Epithelial cell of prostate (primary cell): ENCODE data around the gene TRIM29.
"Not testable (repeated sequence)": the region's sequence is repeated elsewhere in the genome, so short reads cannot be mapped to it uniquely, and the experiment has no call there.

Experiments used
- DNase-seq: peaks from one replicate; pipeline ENCODE4 v3.0.0-alpha.2; 2011; ENCODE audit warnings: low read depth, low spot score
- H3K27ac ChIP-seq: fragments of 450-650 bp; 2 replicates; pipeline ENCODE4 v1.5.1; 2017; ENCODE audit warnings: mild to moderate bottlenecking

TRIM29 gene, protein sequence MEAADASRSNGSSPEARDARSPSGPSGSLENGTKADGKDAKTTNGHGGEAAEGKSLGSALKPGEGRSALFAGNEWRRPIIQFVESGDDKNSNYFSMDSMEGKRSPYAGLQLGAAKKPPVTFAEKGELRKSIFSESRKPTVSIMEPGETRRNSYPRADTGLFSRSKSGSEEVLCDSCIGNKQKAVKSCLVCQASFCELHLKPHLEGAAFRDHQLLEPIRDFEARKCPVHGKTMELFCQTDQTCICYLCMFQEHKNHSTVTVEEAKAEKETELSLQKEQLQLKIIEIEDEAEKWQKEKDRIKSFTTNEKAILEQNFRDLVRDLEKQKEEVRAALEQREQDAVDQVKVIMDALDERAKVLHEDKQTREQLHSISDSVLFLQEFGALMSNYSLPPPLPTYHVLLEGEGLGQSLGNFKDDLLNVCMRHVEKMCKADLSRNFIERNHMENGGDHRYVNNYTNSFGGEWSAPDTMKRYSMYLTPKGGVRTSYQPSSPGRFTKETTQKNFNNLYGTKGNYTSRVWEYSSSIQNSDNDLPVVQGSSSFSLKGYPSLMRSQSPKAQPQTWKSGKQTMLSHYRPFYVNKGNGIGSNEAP

GRCh38 chr11:120137611-120138521 is at the start of gene TRIM29:
TSS of gene TRIM29 (minus strand) at chr11:120138113. CDS start at chr11:120138031, 82 bp downstream.
- H3K27ac ChIP-seq, result peak within 1 kb of the TSS; percentile 95
- DNase-seq, result peak; percentile 90

DNA sequence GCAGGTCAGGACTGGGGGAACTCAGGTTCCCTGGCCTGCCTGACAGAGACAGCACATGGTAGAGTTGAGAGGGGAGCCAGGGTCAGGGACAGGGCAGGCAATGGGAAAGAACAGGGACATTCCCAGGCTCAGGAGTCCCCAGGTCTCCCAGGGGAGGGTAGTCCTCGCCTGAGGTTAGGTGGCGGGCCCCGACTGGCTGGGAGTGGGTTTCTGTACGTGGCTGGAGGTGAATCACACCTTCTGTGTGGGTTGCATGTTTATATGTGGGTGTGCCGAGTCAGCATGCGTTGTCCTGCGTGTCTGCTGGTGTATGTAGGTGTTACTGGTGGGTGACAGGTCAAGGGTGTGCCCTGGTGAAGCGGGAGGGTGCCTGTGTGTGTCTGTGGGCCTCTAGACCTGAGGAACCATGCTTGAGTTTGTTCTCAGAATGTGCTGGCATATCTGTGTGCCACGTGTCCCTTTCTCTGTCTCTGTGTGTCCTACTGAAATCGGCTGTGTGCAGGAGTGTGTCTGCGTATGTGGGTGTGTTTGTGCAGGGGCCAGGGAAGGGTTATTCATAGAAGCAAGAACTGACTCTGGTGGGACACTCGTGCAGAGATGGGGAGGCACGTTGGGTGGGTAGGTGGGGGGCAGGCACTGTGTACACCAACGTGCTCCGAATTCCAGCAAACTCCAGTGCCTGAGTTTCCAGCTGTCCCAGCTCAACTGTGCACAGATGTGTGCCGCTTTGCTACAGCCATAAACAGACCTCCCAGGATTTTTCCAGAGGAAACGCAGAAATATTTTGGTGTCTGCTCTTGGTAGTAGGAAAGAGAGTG is 49.1 kb upstream of the TRIM29 start:
- H3K27ac ChIP-seq, result no peak overlapping the region
- DNase-seq, result peak; percentile 91

DNA sequence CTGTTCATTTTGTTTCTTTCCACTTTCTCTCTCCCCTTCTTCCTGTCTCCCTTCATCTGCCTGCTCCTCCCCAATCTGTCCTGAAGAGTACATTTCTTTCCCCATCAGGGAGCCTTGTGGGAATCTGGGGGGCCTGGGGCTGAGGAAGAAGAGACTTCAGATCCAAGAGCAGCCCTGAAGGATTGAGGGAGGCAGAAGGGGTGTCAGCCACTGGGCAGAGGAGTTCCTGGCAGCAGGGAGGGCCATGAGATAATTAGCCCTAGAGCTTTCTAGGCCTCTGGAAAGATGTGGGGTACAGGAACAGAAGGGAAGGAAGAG is 48.5 kb upstream of the TRIM29 start:
- H3K27ac ChIP-seq, result no peak overlapping the region
- DNase-seq, result no peak

DNA sequence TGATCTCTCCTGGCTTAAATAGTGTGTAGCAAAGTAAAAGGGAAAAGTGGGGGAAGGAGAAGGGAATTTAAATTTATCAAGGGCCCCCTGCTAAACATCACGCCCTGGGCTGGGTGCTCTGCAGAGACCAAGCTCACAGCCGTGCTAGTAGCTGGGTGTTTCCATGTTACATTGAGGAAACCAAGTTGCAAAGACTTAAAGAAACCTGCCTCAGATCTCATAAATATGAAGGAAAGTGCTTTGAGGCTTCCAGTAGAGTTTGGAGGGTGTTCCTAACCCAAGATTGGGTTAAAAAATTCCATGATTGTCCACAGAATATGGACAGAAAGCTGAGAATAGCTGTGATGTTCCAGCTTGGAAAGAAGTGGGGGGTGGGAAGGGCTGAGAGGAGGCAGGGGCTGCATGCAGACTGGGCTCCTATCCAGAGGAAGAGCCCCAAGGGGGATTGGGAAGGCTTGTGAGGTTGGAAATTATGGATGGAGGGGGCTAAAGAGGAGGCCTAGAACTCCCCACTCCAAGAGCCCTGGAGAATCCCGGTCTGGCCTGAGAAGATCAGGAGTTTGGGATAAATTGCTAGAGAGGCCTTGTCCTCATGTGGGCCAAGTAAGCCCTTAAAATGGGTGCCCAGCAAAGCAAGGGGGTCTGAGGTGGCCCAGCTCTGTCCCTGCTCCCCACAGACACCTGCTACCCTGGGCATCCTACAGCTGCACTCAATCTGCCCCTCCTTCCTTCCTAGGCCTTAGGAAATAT is 48.0 kb upstream of the TRIM29 start:
- no peak overlapping the region for H3K27ac ChIP-seq
- DNase-seq, result no peak

GRCh38 chr11:120184946-120185705 is 47.2 kb upstream of the TRIM29 start:
- no peak for DNase-seq
- H3K27ac ChIP-seq, result no peak overlapping the region

DNA sequence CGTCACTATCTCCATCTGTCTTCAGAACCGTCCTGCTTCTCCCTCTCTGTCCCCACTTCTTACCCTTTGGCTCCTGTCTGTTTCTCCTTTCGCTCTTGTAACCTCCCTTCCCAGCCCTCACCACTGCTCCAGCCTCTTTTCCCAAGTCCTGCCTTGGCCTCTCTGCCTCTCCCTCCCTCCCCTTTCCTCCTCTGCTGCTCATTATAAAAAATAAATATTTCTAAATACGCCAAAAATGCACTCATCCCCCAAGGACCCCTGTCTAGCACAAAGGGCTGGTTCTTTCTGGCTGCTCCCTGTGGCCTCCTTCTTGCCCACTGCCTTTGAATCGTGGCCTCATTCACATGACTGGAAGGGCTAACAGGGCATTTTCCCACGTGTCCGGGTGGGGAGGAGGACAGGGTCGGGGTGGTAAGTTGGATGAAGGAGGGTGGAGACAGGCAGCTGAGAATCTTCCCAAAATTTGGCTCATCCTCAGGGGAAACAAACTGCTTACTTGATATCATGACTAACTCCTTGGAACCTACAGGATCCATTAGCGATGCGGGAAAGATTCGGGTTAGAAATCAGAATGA is 46.5 kb upstream of the TRIM29 start:
- H3K27ac ChIP-seq, result no peak overlapping the region
- no peak for DNase-seq

DNA sequence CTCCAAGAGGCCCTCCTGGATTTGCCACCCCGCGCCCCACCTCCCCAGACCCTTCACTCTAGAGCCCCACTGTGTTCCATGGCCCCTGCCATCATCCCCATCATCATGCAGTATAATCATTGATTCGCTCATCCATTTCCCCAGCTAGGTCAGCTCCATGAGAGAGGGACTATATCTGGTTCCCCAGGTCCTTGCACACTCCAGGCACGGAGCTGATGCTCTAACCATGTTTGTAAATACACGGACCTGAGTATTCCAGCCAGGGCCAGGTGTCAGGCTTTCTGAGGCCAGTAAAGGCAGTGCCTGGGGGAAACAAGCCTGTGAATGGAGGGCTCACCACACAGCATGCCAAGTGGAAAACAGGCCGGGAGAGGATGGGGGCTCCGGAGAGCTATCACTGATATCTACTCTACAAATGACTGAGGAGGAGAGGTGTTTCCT is 45.8 kb upstream of the TRIM29 start:
- DNase-seq, result no peak

GRCh38 chr11:120182790-120183491 is 45.0 kb upstream of the TRIM29 start:
- H3K27ac ChIP-seq, result no peak overlapping the region
- no peak for DNase-seq

More for the DNA sequence above, 45.8 kb upstream of the TRIM29 start:
- H3K27ac ChIP-seq, result no peak overlapping the region

DNA sequence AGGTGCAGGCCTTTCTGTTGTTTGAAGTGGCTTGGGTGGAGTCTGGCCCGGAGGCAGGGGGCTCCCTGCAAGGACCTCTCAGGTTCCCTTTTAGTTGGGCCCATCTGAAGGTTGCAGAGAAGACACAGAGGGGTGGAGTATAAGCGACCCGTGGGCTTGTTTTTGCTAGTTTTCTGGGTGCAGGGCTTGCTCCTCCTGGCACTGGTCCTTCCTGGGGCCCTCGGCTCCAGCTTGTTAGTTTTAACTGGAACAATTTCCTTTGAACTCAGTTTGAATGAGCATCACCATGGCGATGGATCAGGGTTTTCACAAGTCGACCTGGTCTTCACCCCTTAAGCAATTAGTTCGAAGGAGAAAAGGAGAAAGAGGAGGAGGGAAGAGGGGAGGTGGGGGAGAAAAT is 44.5 kb upstream of the TRIM29 start:
- DNase-seq, result no peak
- H3K27ac ChIP-seq, result no peak overlapping the region

- DNase-seq, result no peak
- H3K27ac ChIP-seq, result no peak overlapping the region
Observed at GRCh38 chr11:120181376-120181975, 43.6 kb upstream of the TRIM29 start.

DNA sequence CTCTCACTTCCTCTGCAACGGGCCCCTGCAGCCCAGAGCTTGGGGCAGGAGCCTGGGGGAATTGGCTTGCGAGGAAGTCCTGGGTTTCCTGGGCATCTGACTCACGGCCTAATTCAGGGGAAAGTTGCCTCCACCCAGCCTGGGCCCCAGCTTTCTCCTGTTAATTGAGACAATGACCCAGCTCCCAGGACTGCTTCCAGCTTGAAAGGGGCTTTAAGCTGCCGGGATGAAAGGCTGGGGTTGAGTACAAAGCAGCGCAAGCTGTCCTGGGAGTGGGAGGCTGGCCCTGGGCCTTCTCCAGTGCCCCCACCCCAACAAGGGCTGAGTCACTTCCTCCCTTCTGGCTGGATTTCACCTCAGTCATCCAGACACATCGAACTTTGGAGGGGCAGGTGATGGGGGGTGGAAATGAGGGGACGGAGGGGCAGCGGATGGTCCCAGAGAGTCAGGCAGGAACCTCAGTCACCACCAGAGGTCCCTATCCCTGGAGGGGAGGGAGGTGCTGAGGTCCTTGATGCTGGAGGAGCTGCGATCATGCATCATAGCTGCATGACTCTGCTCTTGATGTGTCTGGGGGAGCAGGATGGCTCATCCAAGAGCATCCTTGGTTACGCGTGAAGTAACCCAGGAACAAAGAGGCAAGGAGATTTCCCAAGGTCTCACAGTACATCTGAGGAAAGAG is 42.8 kb upstream of the TRIM29 start:
- no peak for DNase-seq
- H3K27ac ChIP-seq, result no peak overlapping the region

- DNase-seq, H3K27ac ChIP-seq: not testable (repeated sequence)
Observed at GRCh38 chr11:120180063-120180462, 42.1 kb upstream of the TRIM29 start.

GRCh38 chr11:120179057-120179672 is 41.3 kb upstream of the TRIM29 start:
- no peak for DNase-seq
- no peak overlapping the region for H3K27ac ChIP-seq

- H3K27ac ChIP-seq, result no peak overlapping the region
- DNase-seq, result no peak
Observed at GRCh38 chr11:120178561-120179056, 40.7 kb upstream of the TRIM29 start.

- no peak for DNase-seq
- no peak overlapping the region for H3K27ac ChIP-seq
Observed at GRCh38 chr11:120174866-120175265, 37.0 kb upstream of the TRIM29 start.

- H3K27ac ChIP-seq, result no peak overlapping the region
- no peak for DNase-seq
Observed at GRCh38 chr11:120173807-120174206, 35.9 kb upstream of the TRIM29 start.
